Kidney capillary endothelial cell (primary cell): ENCODE results near the gene WNK1.
A peak's percentile ranks its signal among the peaks of the same experiment; 100 is the strongest.

Experiments used
- DNase-seq: peaks from one replicate; pipeline ENCODE4 v3.0.0-alpha.2; 2018; ENCODE audit warnings: low spot score

Gene WNK1

DNA sequence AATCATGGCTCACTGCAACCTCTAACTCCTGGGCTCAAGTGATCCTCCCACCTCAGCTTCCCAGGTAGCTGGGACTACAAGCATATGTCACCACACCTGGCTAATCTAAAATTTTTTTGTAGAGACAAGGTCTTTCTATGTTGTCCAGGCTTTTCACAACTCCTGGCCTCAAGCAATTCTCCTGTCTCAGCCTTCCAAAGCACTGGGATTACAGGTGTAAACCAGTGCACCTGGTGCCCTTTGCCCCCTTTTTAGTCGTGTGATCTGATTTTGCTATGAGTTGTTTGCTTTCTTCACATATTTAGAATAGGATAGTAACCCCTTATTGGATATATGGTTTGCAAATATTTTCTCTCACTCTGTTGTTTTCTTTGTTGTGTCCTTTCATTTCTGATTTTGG lies 198.8 kb downstream of the WNK1 start:
- DNase-seq, result no peak

DNA sequence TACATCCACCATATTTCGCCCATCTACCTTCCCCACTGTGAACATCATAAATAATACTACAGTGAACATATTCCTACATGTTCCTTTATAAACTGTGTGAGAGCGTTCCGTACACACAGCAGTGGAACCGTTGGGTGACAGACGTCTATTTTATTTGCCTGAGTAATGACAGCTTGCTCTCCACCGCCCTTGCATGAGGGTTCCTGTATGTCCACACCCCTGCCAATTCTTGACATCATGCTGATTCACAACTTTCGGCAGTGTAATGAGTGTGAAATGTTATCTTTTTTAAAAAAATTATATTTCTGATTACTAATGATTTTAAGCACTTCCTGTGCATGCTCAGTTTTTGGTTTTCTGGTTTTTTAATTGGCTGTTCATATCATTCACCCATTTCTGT lies 201.4 kb downstream of the WNK1 start:
- no peak for DNase-seq

DNA sequence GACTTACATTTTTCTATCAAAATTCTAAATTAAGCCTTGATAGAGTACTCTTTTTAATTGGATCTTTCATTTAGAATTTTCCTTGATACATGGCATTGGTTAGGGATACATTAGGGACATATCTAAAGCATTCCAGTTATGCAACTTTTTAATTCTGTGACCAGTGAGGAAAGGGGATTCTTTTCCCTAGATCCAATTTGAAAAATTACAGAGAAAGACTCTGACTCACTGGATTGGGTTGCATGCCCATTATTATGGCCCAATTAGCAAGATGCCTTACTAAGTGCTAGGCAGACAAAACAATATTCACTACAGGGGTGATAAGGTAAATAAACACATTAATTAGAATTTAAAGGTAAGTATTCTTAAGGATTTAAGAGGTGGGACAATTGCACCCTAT lies 202.4 kb downstream of the WNK1 start:
- DNase-seq, result no peak

DNA sequence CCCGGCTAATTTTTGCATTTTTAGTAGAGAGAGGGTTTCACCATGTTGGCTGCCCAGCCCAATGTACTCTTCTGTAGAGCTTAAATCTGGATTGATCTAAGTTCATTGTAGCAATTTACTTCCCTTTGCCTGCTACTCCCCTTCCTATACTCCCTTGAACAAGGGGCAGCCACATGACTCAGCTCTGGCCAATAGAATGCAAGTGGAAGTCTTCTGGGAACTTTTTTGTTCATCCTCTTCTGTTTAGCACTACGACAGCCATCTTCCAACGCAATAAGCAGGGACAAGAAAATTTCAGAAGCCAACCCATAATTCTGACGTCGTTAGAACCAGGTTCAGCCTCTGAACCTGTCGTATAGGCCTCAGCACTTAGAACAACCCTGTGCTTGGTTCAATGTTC lies 203.6 kb downstream of the WNK1 start:
- no peak for DNase-seq

DNA sequence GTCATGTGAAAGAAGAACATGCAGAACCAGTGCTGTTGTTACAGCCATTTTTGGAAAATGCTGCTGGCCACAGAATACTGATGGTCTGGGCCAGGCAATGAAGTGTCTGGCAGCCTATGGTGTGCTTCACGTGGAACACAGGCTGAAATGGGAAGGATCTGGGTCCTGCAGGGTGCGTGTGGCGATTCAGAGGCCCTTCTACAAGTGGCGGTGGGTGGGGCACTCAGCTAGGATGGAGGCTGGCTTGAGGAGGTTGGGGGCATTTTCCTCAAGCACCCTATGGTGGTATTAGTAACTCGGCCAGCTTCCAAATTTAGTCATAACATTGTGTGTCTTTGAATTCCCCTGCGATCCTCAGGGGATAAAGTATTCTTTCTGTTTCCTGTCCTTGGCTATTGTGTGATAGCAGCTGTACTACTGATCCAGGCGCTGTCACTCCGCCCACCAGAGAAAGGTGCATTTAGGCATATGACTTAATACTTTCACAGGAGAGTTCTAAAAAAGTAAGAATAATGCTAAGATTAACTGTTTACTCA lies 206.3 kb downstream of the WNK1 start:
- DNase-seq, result peak; percentile 71
